ENCODE data around the gene TOGARAM1. TPM values are rescaled to one million over a fixed set of nuclear protein-coding genes. Genes with fewer than 3 reads are reported as not detected.

The TOGARAM1 gene
- total RNA-seq, 1 donor = 27.1 TPM

GRCh38 chr14:44995196-44995595 lies 33.2 kb downstream of the TOGARAM1 start:
- Histone ChIP-seq H3K27me3 (ENCODE audit: insufficient read depth, low read length) (no peaks in the 10 kb centered on the region), H3K4me1 (ENCODE audit: insufficient read depth, low read length) (no peaks in the 10 kb centered on the region), H2AFZ (ENCODE audit: low read length) (no peak overlapping the region), H3K4me3 (ENCODE audit: insufficient read depth, low read length) (no peak overlapping the region), H3K4me2 (ENCODE audit: insufficient read depth, low read length) (no peak overlapping the region), H3K27ac (ENCODE audit: low read depth, low read length) (no peak overlapping the region), H3K36me3 (ENCODE audit: insufficient read depth, low read length) (no peaks in the 10 kb centered on the region), H3K79me2 (ENCODE audit: insufficient read depth, low read length) (peaks cover 21% of the 10 kb centered on the region), H4K20me1 (ENCODE audit: insufficient read depth, low read length) (no peaks in the 10 kb centered on the region), H3K9me3 (ENCODE audit: low read depth, low read length) (no peaks in the 10 kb centered on the region)
- no peak for TF ChIP-seq CTCF (IDR thresholded peaks at IDR 0.05; ENCODE audit: extremely low read depth, low read depth, low read length)
- DNase-seq (ENCODE audit: insufficient read length, low spot score, missing footprints) = no peak

- Histone ChIP-seq H3K9me3 (ENCODE audit: low read depth, low read length) (no peaks in the 10 kb centered on the region), H3K4me3 (ENCODE audit: insufficient read depth, low read length) (no peak overlapping the region), H2AFZ (ENCODE audit: low read length) (no peak overlapping the region), H3K4me2 (ENCODE audit: insufficient read depth, low read length) (no peak overlapping the region), H3K27me3 (ENCODE audit: insufficient read depth, low read length) (no peaks in the 10 kb centered on the region), H3K79me2 (ENCODE audit: insufficient read depth, low read length) (peaks cover 21% of the 10 kb centered on the region), H3K36me3 (ENCODE audit: insufficient read depth, low read length) (no peaks in the 10 kb centered on the region), H3K4me1 (ENCODE audit: insufficient read depth, low read length) (no peaks in the 10 kb centered on the region), H4K20me1 (ENCODE audit: insufficient read depth, low read length) (no peaks in the 10 kb centered on the region), H3K27ac (ENCODE audit: low read depth, low read length) (no peak overlapping the region)
- no peak for TF ChIP-seq CTCF (IDR thresholded peaks at IDR 0.05; ENCODE audit: extremely low read depth, low read depth, low read length)
- no peak for DNase-seq (ENCODE audit: insufficient read length, low spot score, missing footprints)
Measured at GRCh38 chr14:44995770-44996294, 33.8 kb downstream of the TOGARAM1 start.

- Histone ChIP-seq H3K4me1 (ENCODE audit: insufficient read depth, low read length) (no peaks in the 10 kb centered on the region), H3K4me2 (ENCODE audit: insufficient read depth, low read length) (no peak overlapping the region), H3K36me3 (ENCODE audit: insufficient read depth, low read length) (peaks cover 3% of the 10 kb centered on the region), H3K4me3 (ENCODE audit: insufficient read depth, low read length) (no peak overlapping the region), H3K27me3 (ENCODE audit: insufficient read depth, low read length) (no peaks in the 10 kb centered on the region), H4K20me1 (ENCODE audit: insufficient read depth, low read length) (no peaks in the 10 kb centered on the region), H3K9me3 (ENCODE audit: low read depth, low read length) (no peaks in the 10 kb centered on the region), H3K79me2 (ENCODE audit: insufficient read depth, low read length) (no peaks in the 10 kb centered on the region), H3K27ac (ENCODE audit: low read depth, low read length) (no peak overlapping the region), H2AFZ (ENCODE audit: low read length) (no peak overlapping the region)
- no peak for TF ChIP-seq CTCF (IDR thresholded peaks at IDR 0.05; ENCODE audit: extremely low read depth, low read depth, low read length)
- DNase-seq (ENCODE audit: insufficient read length, low spot score, missing footprints) = no peak
Measured at GRCh38 chr14:45003924-45004323, 41.9 kb downstream of the TOGARAM1 start.

- no peak for DNase-seq (ENCODE audit: insufficient read length, low spot score, missing footprints)
- H3K27ac ChIP-seq (ENCODE audit: low read depth, low read length) = no peak overlapping the region
- H3K4me2 ChIP-seq (ENCODE audit: insufficient read depth, low read length) = no peak overlapping the region
- TF ChIP-seq CTCF (IDR thresholded peaks at IDR 0.05; ENCODE audit: extremely low read depth, low read depth, low read length) = no peak
- H3K4me1 ChIP-seq (ENCODE audit: insufficient read depth, low read length) = no peaks in the 10 kb centered on the region
- no peaks in the 10 kb centered on the region for H3K9me3 ChIP-seq (ENCODE audit: low read depth, low read length)
- H4K20me1 ChIP-seq (ENCODE audit: insufficient read depth, low read length) = no peaks in the 10 kb centered on the region
- H3K79me2 ChIP-seq (ENCODE audit: insufficient read depth, low read length) = no peaks in the 10 kb centered on the region
- H2AFZ ChIP-seq (ENCODE audit: low read length) = no peak overlapping the region
- peaks cover 7% of the 10 kb centered on the region for H3K36me3 ChIP-seq (ENCODE audit: insufficient read depth, low read length)
- H3K27me3 ChIP-seq (ENCODE audit: insufficient read depth, low read length) = no peaks in the 10 kb centered on the region
- no peak overlapping the region for H3K4me3 ChIP-seq (ENCODE audit: insufficient read depth, low read length)
Measured at GRCh38 chr14:45015133-45015532, 53.1 kb downstream of the TOGARAM1 start.

Data from osteoblast (primary cell).